Calu3 (cell line): ENCODE data around the gene SMC6. TPM values are rescaled to one million over a fixed set of nuclear protein-coding genes. Genes with fewer than 3 reads are reported as not detected.

Experiments used
- BruUV-seq: library from RNA; stranded (reverse); fragments of 400-500 nt; replicated peaks from 2 replicates; lab custom pipeline; 2021; lab: Mats Ljungman, UMichigan
- CTCF ChIA-PET: fragments of 300-600 bp; sonication (Branson Sonifier 250); formaldehyde crosslinking; loops from one replicate; lab custom pipeline; 2022; ENCODE audit warnings: antibody characterized with exemption; lab: Charles Lee
- DNase-seq: peaks from one replicate; pipeline ENCODE4 v3.0.0; 2022
- H3K27ac Mint-ChIP-seq: one replicate; pipeline ENCODE4 v1.8.0; 2022; ENCODE audit warnings: mixed read lengths; ENCODE audit not compliant: unreplicated experiment
- H3K27me3 Mint-ChIP-seq: one replicate; pipeline ENCODE4 v1.8.0; 2022; ENCODE audit warnings: mixed read lengths; ENCODE audit not compliant: unreplicated experiment
- H3K36me3 Mint-ChIP-seq: one replicate; pipeline ENCODE4 v1.8.0; 2022; ENCODE audit warnings: mild to moderate bottlenecking, moderate library complexity, mixed read lengths; ENCODE audit not compliant: insufficient read depth, unreplicated experiment
- H3K4me1 Mint-ChIP-seq: one replicate; pipeline ENCODE4 v1.8.0; 2022; ENCODE audit warnings: mild to moderate bottlenecking, low read depth, mixed read lengths; ENCODE audit not compliant: unreplicated experiment
- H3K4me3 Mint-ChIP-seq: one replicate; pipeline ENCODE4 v1.8.0; 2022; ENCODE audit warnings: mild to moderate bottlenecking, low read depth, moderate library complexity, mixed read lengths; ENCODE audit not compliant: unreplicated experiment
- H3K9me3 Mint-ChIP-seq: one replicate; pipeline ENCODE4 v1.8.0; 2022; ENCODE audit warnings: low read depth, mixed read lengths; ENCODE audit not compliant: unreplicated experiment
- CTCF ChIP-seq: fragments of 200-600 bp; IDR thresholded peaks from one replicate; pipeline ENCODE4 v1.8.0; 2022; ENCODE audit warnings: antibody characterized with exemption; ENCODE audit not compliant: unreplicated experiment
- intact Hi-C: fragments of 100-400 bp; cut with micrococcal nuclease; formaldehyde crosslinking; loops from one replicate; pipeline ENCODE4 v1.10.0; 2022; ENCODE audit not compliant: unreplicated experiment
- total RNA-seq: library from RNA; stranded (reverse); gene quantifications from 2 replicates; pipeline ENCODE4 v1.2.3, GENCODE V29; 2022

Gene SMC6
- total RNA-seq, 1 experiment from 2014 or later = 31.6 TPM

GRCh38 chr2:17765398-17765797 is 11.8 kb upstream of the SMC6 start:
- Mint-ChIP-seq H3K9me3 (no peaks in the 10 kb centered on the region), H3K27ac (no peak overlapping the region), H3K36me3 (peaks cover 9% of the 10 kb centered on the region), H3K4me1 (no peaks in the 10 kb centered on the region), H3K4me3 (no peak overlapping the region), H3K27me3 (no peaks in the 10 kb centered on the region)
- CTCF ChIA-PET = no interaction called here
- TF ChIP-seq CTCF = no peak
- no peak for DNase-seq
- intact Hi-C loops = no loop called here
- no TSS peak for BruUV-seq

- intact Hi-C loops = no loop called here
- no TSS peak for BruUV-seq
- no peak for TF ChIP-seq CTCF
Observed at GRCh38 chr2:17763641-17764333, 10.2 kb upstream of the SMC6 start.

GRCh38 chr2:17762451-17762850 is 8.8 kb upstream of the SMC6 start:
- no TSS peak for BruUV-seq
- CTCF ChIA-PET = no interaction called here
- no peak overlapping the region for H3K4me3 Mint-ChIP-seq
- TF ChIP-seq CTCF = no peak
- DNase-seq = no peak
- no peaks in the 10 kb centered on the region for H3K4me1 Mint-ChIP-seq
- peaks cover 9% of the 10 kb centered on the region for H3K36me3 Mint-ChIP-seq
- no peak overlapping the region for H3K27ac Mint-ChIP-seq
- H3K27me3 Mint-ChIP-seq = no peaks in the 10 kb centered on the region
- H3K9me3 Mint-ChIP-seq = no peaks in the 10 kb centered on the region
- intact Hi-C loops = no loop called here

More at GRCh38 chr2:17763641-17764333, 10.2 kb upstream of the SMC6 start:
- no peak for DNase-seq
- Mint-ChIP-seq H3K4me3 (no peak overlapping the region), H3K9me3 (no peaks in the 10 kb centered on the region), H3K27ac (no peak overlapping the region), H3K4me1 (no peaks in the 10 kb centered on the region), H3K27me3 (no peaks in the 10 kb centered on the region), H3K36me3 (peaks cover 9% of the 10 kb centered on the region)
- CTCF ChIA-PET = no interaction called here

GRCh38 chr2:17759805-17760204 is 6.2 kb upstream of the SMC6 start:
- Mint-ChIP-seq H3K27ac (no peak overlapping the region), H3K27me3 (no peaks in the 10 kb centered on the region), H3K4me3 (no peak overlapping the region), H3K4me1 (no peaks in the 10 kb centered on the region), H3K36me3 (peaks cover 11% of the 10 kb centered on the region), H3K9me3 (no peaks in the 10 kb centered on the region)
- BruUV-seq = no TSS peak
- intact Hi-C loops = loop anchor here (5.0 to 10.0 kb wide), 3 partner anchors 72 to 615 kb away; no protein-coding TSS in a partner anchor
- DNase-seq = no peak
- TF ChIP-seq CTCF = no peak
- CTCF ChIA-PET = no interaction called here
